GM23248 (cell line): ENCODE data around the gene DAAM1.

ENCODE experiments used
- EZH2 ChIP-seq: fragments of 200-600 bp; sonication (generic); IDR thresholded peaks from 2 replicates; pipeline ENCODE4 v1.6.1; 2018; ENCODE audit warnings: antibody characterized with exemption, mild to moderate bottlenecking; ENCODE audit not compliant: insufficient read depth, poor library complexity, severe bottlenecking
- EZH2phosphoT487 ChIP-seq: fragments of 200-600 bp; sonication (generic); IDR thresholded peaks from 2 replicates; pipeline ENCODE4 v1.6.1; 2018; ENCODE audit warnings: antibody characterized with exemption, moderate library complexity, mild to moderate bottlenecking, low read depth; ENCODE audit not compliant: insufficient read depth

GRCh38 chr14:59297071-59297776 is 108.8 kb downstream of the DAAM1 start:
- TF ChIP-seq EZH2phosphoT487, result no peak
- no peak for TF ChIP-seq EZH2
